ENCODE measurements around the gene DHTKD1.

Gene DHTKD1

GRCh38 chr10:12055732-12056131, 13.0 kb upstream of the DHTKD1 start:
- Histone ChIP-seq H3K36me3 (ENCODE audit: control insufficient read depth in 2 of 2, insufficient read depth in 1 of 2, low read length in 2 of 2) (no peaks in the 10 kb centered on the region), H3K4me1 (ENCODE audit: control insufficient read depth, insufficient read depth, low read length) (no peaks in the 10 kb centered on the region; the same call in 1 of the 2 replicates), H3K27ac (ENCODE audit: extremely low read depth, low read depth, low read length) (no peak overlapping the region), H3K4me3 (ENCODE audit: low read depth, low read length) (no peak overlapping the region), H3K9me3 (ENCODE audit: control insufficient read depth, insufficient read depth, low read depth, low read length) (no peaks in the 10 kb centered on the region)
- CTCF ChIA-PET: no interaction called here
- POLR2A ChIA-PET: interaction anchor here (1.2 kb wide), 1 partner anchor 13 kb away, joined by 3 read pairs; the partner anchor contains the start of gene UPF2
- TF ChIP-seq ZBTB20 (tag by site-specific recombination; IDR thresholded peaks at IDR 0.05): no peak
- 0 out of 2 replicates have a peak, but pooled peaks have one; percentile 52 for TF ChIP-seq ZNF214 (tag by site-specific recombination; IDR thresholded peaks at IDR 0.05; ENCODE audit: borderline replicate concordance)

DNA sequence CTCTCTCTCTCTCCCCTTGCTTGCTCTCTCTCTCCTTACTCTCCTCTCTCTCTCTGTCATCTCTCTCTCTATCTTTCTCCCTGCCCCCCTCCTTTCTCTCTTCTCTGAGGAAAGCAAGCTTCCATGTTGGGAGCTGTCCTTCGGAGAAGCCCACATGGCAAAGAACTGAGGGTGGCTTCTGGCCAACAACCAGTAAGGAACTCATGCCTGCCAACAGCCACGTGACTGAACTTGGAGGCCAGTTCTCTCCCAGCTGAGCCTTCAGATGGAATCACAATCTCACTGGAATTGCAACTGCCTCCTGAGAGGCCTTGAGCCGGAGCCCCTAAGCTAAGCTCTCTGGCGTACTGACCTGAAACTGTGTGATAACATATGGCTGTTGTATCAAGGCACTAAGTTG, 12.0 kb upstream of the DHTKD1 start:
- CTCF ChIA-PET: interaction anchor here (0.6 to 1.0 kb wide), 2 partner anchors 50 to 73 kb away, joined by 3 to 5 read pairs; no protein-coding TSS in a partner anchor
- POLR2A ChIA-PET: no interaction called here

More for the DNA sequence above, 12.0 kb upstream of the DHTKD1 start:
- Histone ChIP-seq H3K4me1 (ENCODE audit: control insufficient read depth, insufficient read depth, low read length) (no peaks in the 10 kb centered on the region; the same call in 1 of the 2 replicates), H3K4me3 (ENCODE audit: low read depth, low read length) (no peak overlapping the region), H3K27ac (ENCODE audit: extremely low read depth, low read depth, low read length) (no peak overlapping the region), H3K9me3 (ENCODE audit: control insufficient read depth, insufficient read depth, low read depth, low read length) (no peaks in the 10 kb centered on the region), H3K36me3 (ENCODE audit: control insufficient read depth in 2 of 2, insufficient read depth in 1 of 2, low read length in 2 of 2) (no peaks in the 10 kb centered on the region)
- no peak for TF ChIP-seq ZBTB26 (tag by site-specific recombination; optimal IDR thresholded peaks at IDR 0.05)
- TF ChIP-seq, protein P1, sequence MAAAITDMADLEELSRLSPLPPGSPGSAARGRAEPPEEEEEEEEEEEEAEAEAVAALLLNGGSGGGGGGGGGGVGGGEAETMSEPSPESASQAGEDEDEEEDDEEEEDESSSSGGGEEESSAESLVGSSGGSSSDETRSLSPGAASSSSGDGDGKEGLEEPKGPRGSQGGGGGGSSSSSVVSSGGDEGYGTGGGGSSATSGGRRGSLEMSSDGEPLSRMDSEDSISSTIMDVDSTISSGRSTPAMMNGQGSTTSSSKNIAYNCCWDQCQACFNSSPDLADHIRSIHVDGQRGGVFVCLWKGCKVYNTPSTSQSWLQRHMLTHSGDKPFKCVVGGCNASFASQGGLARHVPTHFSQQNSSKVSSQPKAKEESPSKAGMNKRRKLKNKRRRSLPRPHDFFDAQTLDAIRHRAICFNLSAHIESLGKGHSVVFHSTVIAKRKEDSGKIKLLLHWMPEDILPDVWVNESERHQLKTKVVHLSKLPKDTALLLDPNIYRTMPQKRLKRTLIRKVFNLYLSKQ (tag by site-specific recombination; IDR thresholded peaks at IDR 0.05; ENCODE audit: borderline replicate concordance): no peak
- TF ChIP-seq MEIS1 (CRISPR knock-in tag; IDR thresholded peaks at IDR 0.05; ENCODE audit: borderline replicate concordance): no peak
- no peak for TF ChIP-seq ZSCAN18 (tag by site-specific recombination; IDR thresholded peaks at IDR 0.05)
- no peak for TF ChIP-seq MYNN (tag by site-specific recombination; IDR thresholded peaks at IDR 0.05; ENCODE audit: borderline replicate concordance)
- no peak for TF ChIP-seq ZNF350 (tag by site-specific recombination; IDR thresholded peaks at IDR 0.05)
- TF ChIP-seq ZSCAN4 (tag by site-specific recombination; IDR thresholded peaks at IDR 0.05): no peak
- no peak for TF ChIP-seq TRIM28 (IDR thresholded peaks at IDR 0.05; ENCODE audit: borderline replicate concordance, low read length)
- no peak for TF ChIP-seq RBAK (tag by site-specific recombination; IDR thresholded peaks at IDR 0.05)
- TF ChIP-seq, protein P2, sequence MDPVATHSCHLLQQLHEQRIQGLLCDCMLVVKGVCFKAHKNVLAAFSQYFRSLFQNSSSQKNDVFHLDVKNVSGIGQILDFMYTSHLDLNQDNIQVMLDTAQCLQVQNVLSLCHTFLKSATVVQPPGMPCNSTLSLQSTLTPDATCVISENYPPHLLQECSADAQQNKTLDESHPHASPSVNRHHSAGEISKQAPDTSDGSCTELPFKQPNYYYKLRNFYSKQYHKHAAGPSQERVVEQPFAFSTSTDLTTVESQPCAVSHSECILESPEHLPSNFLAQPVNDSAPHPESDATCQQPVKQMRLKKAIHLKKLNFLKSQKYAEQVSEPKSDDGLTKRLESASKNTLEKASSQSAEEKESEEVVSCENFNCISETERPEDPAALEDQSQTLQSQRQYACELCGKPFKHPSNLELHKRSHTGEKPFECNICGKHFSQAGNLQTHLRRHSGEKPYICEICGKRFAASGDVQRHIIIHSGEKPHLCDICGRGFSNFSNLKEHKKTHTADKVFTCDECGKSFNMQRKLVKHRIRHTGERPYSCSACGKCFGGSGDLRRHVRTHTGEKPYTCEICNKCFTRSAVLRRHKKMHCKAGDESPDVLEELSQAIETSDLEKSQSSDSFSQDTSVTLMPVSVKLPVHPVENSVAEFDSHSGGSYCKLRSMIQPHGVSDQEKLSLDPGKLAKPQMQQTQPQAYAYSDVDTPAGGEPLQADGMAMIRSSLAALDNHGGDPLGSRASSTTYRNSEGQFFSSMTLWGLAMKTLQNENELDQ (tag by site-specific recombination; IDR thresholded peaks at IDR 0.05; ENCODE audit: low read depth): no peak
- no peak for TF ChIP-seq ZNF544 (tag by site-specific recombination; IDR thresholded peaks at IDR 0.05)
- TF ChIP-seq ZFP69B (tag by site-specific recombination; IDR thresholded peaks at IDR 0.05): no peak
- TF ChIP-seq ZNF266 (tag by site-specific recombination; IDR thresholded peaks at IDR 0.05; ENCODE audit: low read depth): no peak
- TF ChIP-seq ZNF16 (tag by site-specific recombination; IDR thresholded peaks at IDR 0.05; ENCODE audit: low read depth): no peak
- TF ChIP-seq ZNF704 (tag by site-specific recombination; IDR thresholded peaks at IDR 0.05): no peak
- no peak for TF ChIP-seq ZNF518A (tag by site-specific recombination; conservative IDR thresholded peaks at IDR 0.05; ENCODE audit: low read depth)
